ENCODE results near the gene PARD3B.

PARD3B gene

DNA sequence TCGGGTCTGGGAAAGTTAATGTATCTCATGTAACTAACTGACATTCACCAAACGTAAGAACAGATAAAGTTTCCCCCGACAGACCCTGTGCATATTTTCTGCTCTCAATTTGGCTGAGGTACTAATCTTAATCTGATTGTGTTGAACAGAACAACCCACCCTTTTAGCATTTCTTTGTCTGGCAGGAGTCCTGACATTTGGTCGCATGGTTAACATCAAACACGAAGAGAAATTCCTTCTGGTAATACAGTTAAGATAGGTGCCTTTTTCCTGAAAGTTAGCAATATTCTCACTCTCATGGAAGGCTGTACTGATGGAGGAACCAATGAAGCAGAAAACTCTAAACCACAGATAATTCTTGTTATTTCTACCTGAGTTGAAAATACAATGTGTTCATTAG lies 520.8 kb downstream of the PARD3B start:
- no peak for DNase-seq (ENCODE audit: low read depth in 1 of 2, low spot score in 1 of 2)
- in situ Hi-C loops (cut with HindIII; ENCODE audit: low pct_unique_long_range_greater_than_20kb, low sequenced_read_pairs), result no loop called here
- TF ChIP-seq JUND (IDR thresholded peaks at IDR 0.05; ENCODE audit: low read depth), result no peak

DNA sequence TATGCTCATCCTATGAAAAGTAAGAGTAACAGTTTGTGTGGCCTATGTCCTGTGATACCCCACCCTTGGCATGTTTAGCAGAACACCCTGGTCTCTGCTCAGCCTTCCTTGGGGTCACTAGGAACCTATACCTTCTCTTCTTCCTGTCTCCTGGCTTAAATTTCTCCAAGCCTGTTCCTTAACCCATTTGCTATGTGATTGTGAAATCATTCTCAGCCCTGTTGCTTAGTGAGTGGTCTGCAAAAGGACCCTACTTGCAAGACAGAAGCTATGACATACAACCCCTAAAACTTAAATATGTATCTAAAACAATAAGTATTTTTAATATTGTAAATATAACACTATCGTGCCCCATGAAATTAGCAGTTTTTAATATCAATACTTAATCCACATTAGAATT lies 524.7 kb downstream of the PARD3B start:
- in situ Hi-C loops (cut with HindIII; ENCODE audit: low pct_unique_long_range_greater_than_20kb, low sequenced_read_pairs), result no loop called here
- TF ChIP-seq JUND (IDR thresholded peaks at IDR 0.05; ENCODE audit: low read depth), result no peak
- no peak for DNase-seq (ENCODE audit: low read depth in 1 of 2, low spot score in 1 of 2)

GRCh38 chr2:205070889-205071288 lies 525.6 kb downstream of the PARD3B start:
- DNase-seq (ENCODE audit: low read depth in 1 of 2, low spot score in 1 of 2), result no peak
- in situ Hi-C loops (cut with HindIII; ENCODE audit: low pct_unique_long_range_greater_than_20kb, low sequenced_read_pairs), result no loop called here
- no peak for TF ChIP-seq JUND (IDR thresholded peaks at IDR 0.05; ENCODE audit: low read depth)

DNA sequence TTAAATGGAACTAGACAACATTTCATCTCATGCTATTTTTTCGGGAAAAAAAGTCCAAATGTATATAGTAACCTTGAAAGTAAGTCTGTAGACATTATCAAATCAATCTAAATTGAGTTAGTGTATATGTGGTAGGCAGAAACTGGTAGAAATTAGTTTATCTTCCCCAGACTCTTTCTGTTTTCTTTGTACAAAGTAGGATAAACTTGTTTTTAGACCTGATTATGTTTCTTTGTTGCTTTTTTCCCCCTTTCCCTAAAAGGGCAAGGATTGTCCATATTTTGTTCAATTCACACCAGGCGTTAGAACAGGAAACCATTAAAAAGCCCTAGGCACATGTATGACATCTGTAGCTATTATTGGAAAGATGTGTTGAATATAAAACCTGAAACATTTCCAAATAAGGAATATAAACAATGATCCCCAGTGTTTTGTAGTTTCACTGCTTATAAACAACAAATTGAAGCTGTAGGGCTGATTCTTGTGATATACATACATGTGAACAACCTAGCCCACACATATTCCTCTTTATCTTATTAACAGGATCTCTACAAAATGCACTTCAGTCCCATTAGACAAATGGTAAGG lies 528.3 kb downstream of the PARD3B start:
- no peak for TF ChIP-seq JUND (IDR thresholded peaks at IDR 0.05; ENCODE audit: low read depth)
- in situ Hi-C loops (cut with HindIII; ENCODE audit: low pct_unique_long_range_greater_than_20kb, low sequenced_read_pairs), result no loop called here
- no peak for DNase-seq (ENCODE audit: low read depth in 1 of 2, low spot score in 1 of 2)

DNA sequence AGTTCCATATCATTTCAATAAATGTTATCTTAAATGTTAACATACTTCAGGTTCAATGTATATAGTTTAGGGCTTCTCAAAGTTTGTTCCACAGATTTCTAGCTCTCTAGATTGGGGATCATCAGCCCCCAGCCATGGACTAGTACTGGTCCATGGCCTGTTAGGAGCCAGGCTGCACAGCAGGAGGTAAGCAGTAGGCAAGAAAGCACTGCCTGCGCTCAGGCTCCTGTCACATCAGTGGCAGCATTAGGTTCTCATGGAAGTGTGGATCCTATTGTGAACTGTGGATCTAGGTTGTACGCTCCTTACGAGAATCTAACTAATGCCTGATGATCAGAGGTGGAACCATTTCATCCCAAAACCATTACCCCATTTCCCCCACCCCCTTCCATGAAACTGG lies 531.1 kb downstream of the PARD3B start:
- DNase-seq (ENCODE audit: low read depth in 1 of 2, low spot score in 1 of 2), result no peak
- in situ Hi-C loops (cut with HindIII; ENCODE audit: low pct_unique_long_range_greater_than_20kb, low sequenced_read_pairs), result no loop called here
- no peak for TF ChIP-seq JUND (IDR thresholded peaks at IDR 0.05; ENCODE audit: low read depth)

GRCh38 chr2:205077159-205077558 lies 531.9 kb downstream of the PARD3B start:
- TF ChIP-seq JUND (IDR thresholded peaks at IDR 0.05; ENCODE audit: low read depth), result no peak
- DNase-seq (ENCODE audit: low read depth in 1 of 2, low spot score in 1 of 2), result no peak
- in situ Hi-C loops (cut with HindIII; ENCODE audit: low pct_unique_long_range_greater_than_20kb, low sequenced_read_pairs), result no loop called here

- TF ChIP-seq JUND (IDR thresholded peaks at IDR 0.05; ENCODE audit: low read depth), result no peak
- DNase-seq (ENCODE audit: low read depth in 1 of 2, low spot score in 1 of 2), result no peak
- in situ Hi-C loops (cut with HindIII; ENCODE audit: low pct_unique_long_range_greater_than_20kb, low sequenced_read_pairs), result no loop called here
Measured at GRCh38 chr2:205078762-205079161, 533.5 kb downstream of the PARD3B start.

GRCh38 chr2:205079173-205079572 lies 533.9 kb downstream of the PARD3B start:
- TF ChIP-seq JUND (IDR thresholded peaks at IDR 0.05; ENCODE audit: low read depth), result no peak
- in situ Hi-C loops (cut with HindIII; ENCODE audit: low pct_unique_long_range_greater_than_20kb, low sequenced_read_pairs), result no loop called here
- no peak for DNase-seq (ENCODE audit: low read depth in 1 of 2, low spot score in 1 of 2)

GRCh38 chr2:205086662-205087061 lies 541.4 kb downstream of the PARD3B start:
- in situ Hi-C loops (cut with HindIII; ENCODE audit: low pct_unique_long_range_greater_than_20kb, low sequenced_read_pairs), result no loop called here
- no peak for DNase-seq (ENCODE audit: low read depth in 1 of 2, low spot score in 1 of 2)
- no peak for TF ChIP-seq JUND (IDR thresholded peaks at IDR 0.05; ENCODE audit: low read depth)

DNA sequence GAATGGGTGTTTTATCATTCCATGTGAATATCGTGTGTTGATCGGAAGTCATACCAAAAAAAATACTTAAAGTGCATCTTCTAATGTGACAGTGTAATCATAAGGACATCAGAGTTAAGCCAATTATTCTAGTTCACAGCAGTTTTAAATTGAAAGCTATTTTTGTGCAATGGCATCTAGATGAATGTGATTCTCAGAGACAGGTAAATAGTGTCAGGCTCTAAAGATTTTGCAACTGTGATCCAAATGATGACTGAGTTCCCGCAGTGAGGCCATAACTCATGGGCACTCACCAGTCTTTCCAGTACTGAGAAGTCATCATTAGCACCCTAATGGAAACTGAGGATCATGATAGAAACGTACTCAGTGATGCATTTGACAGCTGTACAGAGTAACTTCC lies 542.6 kb downstream of the PARD3B start:
- in situ Hi-C loops (cut with HindIII; ENCODE audit: low pct_unique_long_range_greater_than_20kb, low sequenced_read_pairs), result no loop called here
- TF ChIP-seq JUND (IDR thresholded peaks at IDR 0.05; ENCODE audit: low read depth), result no peak
- DNase-seq (ENCODE audit: low read depth in 1 of 2, low spot score in 1 of 2), result no peak

DNA sequence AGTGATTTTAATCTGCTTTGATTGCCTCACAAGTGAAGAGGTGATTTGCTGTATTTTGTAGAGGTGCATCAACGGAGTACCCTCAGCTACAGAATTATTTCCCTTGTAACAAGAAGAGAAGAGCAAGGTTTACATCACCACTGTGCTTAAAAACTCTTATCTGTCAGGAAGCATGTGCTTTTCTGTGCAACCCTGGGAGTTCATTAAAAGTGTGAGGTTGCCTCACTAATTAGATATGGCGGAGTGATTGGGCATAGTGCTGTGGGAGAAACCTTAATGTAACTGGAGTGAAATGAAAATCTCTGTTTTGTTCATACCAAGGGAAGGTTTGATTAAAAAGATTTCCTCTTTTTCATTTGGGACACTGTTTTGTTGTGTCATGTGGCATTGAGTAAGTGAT lies 544.7 kb downstream of the PARD3B start:
- no peak for DNase-seq (ENCODE audit: low read depth in 1 of 2, low spot score in 1 of 2)
- TF ChIP-seq JUND (IDR thresholded peaks at IDR 0.05; ENCODE audit: low read depth), result no peak
- in situ Hi-C loops (cut with HindIII; ENCODE audit: low pct_unique_long_range_greater_than_20kb, low sequenced_read_pairs), result no loop called here

DNA sequence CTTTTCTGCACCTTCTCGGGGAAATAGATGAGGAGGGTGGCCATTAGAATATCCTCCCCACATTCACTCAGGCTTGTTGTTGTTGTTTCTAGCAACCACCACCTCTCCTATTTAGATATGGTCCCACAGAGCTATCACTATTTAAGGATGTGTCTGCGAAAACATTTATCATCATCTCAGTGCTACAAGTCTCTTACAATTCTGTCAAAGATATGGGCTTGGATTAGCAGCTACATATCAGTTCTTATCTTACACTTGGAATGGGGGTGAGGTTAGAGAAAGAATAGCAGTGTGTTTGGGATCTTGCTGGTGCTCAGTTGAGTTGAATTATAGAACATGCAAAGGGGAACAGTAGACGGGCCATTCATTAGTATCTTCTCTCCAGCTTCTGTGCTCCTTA lies 546.1 kb downstream of the PARD3B start:
- no peak for DNase-seq (ENCODE audit: low read depth in 1 of 2, low spot score in 1 of 2)
- TF ChIP-seq JUND (IDR thresholded peaks at IDR 0.05; ENCODE audit: low read depth), result no peak
- in situ Hi-C loops (cut with HindIII; ENCODE audit: low pct_unique_long_range_greater_than_20kb, low sequenced_read_pairs), result no loop called here

- DNase-seq (ENCODE audit: low read depth in 1 of 2, low spot score in 1 of 2), result no peak
- TF ChIP-seq JUND (IDR thresholded peaks at IDR 0.05; ENCODE audit: low read depth), result no peak
- in situ Hi-C loops (cut with HindIII; ENCODE audit: low pct_unique_long_range_greater_than_20kb, low sequenced_read_pairs), result no loop called here
Measured at GRCh38 chr2:205094031-205094430, 548.8 kb downstream of the PARD3B start.

DNA sequence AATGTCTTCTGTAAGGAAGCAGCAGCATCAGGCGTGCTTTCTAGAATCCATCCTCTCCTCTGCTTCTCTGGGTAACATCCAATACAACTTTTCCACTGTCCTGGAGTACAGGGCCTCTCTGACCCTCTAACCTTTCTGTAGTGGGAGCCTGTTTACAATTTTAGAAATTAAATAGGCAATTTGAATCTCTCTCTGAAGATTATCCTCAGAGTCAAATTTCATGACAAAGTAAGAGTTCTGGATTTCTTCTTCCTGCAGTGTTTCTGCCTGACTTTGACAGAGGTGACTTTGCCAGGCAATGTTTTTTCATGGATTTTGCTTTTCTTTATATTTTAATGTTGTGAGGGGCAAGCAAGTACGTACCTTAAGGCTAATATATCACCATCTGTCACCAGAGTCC lies 558.4 kb downstream of the PARD3B start:
- in situ Hi-C loops (cut with HindIII; ENCODE audit: low pct_unique_long_range_greater_than_20kb, low sequenced_read_pairs), result no loop called here
- no peak for DNase-seq (ENCODE audit: low read depth in 1 of 2, low spot score in 1 of 2)
- TF ChIP-seq JUND (IDR thresholded peaks at IDR 0.05; ENCODE audit: low read depth), result no peak
